GM19099 (cell line): Measurements from ENCODE around the gene RABGGTB.

Experiments used
- POLR2A ChIP-seq: IDR thresholded peaks from 3 replicates; pipeline ENCODE4 v1.6.1; 2011; ENCODE audit warnings: low read depth; ENCODE audit not compliant: insufficient read length; ENCODE audit errors: extremely low read depth

RABGGTB gene

DNA sequence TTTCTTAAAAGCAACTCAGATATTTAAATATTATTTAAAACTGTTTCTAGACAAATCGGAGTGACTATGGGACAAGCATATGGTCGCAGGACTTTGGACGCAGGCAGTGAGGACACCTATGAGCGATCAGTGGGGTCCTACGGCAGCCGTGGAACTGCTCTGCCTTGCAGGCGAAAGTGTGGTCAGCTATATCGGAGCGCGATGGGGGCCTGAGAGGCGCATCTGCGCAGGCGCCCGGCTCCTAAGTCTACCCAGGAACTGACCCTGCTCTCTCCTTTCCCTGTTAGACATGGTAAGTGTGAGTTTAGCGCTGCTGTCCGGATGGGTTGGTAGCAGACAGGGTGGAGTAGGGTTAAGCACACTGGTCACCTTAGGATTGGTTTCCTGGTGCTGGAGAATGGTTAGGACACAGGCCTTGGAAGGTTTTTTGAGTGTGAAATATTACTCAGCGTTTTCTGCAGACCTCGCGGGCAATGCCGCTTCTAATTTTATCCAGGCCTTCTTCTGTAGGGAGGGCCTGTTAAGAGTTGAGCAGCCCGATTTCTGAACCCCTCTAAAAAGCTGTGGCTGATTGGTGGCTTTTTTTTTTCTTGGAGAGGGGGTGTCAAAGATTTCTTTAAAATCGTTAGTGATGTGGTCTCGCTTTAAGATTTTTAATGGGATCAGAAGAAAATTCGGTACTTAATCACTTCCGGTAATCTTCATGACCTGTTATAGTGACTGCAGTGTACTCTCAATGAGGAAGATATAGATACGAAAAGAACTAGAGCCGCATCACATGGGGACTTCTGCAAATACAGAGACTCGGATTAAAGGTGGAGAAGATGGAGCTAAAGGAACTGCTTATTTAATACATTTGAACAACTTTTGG, at the start of gene RABGGTB:
RABGGTB (plus strand) TSS at position 274 of the 871 bp plus-strand sequence; CDS start at position 290, 16 bp downstream.
- TF ChIP-seq POLR2A: peak; percentile 99

DNA sequence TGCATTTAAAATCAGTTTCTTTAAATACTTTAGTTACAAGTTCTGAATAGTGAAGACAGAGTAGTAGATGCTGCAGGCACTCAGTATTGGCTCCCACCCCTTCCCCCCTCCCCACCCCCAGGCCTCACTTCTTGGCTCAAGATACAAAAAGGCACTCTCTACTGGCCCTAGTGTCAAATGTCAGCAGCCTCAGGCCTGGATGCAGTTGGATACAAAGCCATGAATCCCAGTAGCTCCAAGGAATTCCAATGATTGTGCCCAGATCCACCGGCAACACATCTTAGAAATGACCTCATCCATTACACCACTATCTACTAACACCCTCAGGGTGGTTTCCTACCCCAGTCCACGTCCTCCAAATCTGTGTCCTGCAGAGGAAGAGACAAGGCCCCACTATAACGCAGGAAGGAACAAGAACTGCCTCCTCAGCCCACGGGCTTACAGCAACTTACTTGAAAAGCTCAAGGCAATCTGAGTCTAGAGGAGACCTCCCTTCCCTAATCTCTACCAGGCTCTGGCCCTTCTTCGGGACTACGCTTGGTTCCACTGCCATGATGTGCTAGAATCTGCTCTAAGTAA, 43.9 kb upstream of the RABGGTB start:
- TF ChIP-seq POLR2A: no peak

- TF ChIP-seq POLR2A: no peak
These were observed 40.8 kb upstream of the RABGGTB start for GRCh38 chr1:75745276-75745675.

GRCh38 chr1:75764057-75764655, 21.9 kb upstream of the RABGGTB start:
- TF ChIP-seq POLR2A: no peak

- TF ChIP-seq POLR2A: no peak
These were observed 20.2 kb upstream of the RABGGTB start for GRCh38 chr1:75765697-75766355.

GRCh38 chr1:75768016-75768415, 18.0 kb upstream of the RABGGTB start:
- no peak for TF ChIP-seq POLR2A

GRCh38 chr1:75770761-75771160, 15.3 kb upstream of the RABGGTB start:
- no peak for TF ChIP-seq POLR2A

- TF ChIP-seq POLR2A: no peak
These were observed 14.1 kb upstream of the RABGGTB start for GRCh38 chr1:75771978-75772377.

DNA sequence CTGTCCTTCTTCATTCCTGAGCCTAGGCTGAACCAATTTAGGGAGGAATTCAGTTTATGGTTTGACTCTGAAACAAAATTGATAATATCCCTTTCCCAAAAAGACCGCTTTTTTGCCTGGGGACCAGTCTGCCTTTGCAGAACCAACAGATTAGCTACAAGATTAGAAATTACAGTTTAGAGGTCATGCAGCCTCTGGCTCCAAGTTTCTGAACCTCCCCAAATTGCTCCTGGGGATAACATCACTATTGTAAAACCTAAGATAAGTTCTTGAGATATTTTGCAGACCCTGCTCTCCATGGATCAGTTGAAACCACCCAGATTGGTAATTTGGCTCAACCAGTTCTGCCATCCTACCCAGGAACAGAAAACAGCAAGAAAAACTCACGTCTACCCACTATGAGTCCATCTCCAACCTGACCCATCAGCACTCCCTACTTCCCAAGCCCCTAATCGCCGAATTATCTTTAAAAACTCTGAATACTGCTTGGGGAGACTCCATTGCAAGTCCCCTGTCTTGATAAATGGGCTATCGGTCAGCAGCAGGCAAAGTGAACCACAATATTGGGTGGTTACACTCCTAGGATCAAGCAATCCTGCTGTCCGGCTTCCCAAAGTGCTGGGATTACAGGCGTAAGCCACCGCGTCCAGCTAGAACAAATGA, 605 bp upstream of the RABGGTB start:
- no peak for TF ChIP-seq POLR2A

DNA sequence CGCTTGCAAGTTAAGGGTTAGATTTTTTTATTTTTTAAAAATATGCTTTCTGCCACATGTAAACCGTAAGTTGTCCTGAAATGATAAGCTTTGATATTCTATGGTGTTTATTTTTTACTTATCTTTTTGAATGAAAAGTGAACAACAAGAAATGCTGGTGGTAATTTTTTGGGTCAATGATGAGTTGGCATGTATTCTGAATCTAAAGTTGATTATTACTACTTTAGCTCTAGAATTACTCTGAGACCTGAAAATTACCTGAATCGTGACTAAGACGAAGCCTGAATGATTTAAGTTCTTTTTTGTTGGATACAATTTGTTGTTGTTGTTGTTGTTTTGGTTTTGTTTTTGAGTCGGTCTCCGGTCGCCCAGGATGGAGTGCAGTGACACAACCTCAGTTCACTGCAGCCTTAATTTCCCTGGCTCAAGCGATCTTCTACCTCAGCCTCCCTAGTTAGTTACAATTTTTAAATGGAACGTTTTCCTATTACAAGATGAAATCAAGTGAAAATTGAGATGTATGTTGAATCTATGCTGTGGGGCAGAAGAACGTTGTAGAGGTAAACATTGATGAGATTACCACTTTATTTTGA, 941 bp downstream of the RABGGTB start:
- peak; percentile 24 for TF ChIP-seq POLR2A

DNA sequence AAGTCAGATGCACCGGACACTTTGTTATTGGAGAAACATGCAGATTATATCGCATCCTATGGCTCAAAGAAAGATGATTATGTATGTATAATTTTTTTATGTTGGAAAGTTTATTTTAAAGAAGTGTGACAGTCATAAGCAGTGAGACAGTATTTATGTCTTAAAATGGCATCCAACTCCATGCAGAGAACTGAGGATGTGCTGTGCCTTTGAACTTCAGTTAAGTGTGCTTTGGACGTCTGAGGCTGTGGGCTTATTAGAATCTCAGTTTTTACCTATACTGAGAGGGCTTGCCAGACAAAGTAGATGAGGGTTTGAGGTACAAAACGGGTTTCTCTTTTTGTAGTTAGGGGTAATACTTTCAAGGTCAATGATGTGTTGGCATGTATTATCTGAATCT, 1.5 kb downstream of the RABGGTB start:
- no peak for TF ChIP-seq POLR2A

DNA sequence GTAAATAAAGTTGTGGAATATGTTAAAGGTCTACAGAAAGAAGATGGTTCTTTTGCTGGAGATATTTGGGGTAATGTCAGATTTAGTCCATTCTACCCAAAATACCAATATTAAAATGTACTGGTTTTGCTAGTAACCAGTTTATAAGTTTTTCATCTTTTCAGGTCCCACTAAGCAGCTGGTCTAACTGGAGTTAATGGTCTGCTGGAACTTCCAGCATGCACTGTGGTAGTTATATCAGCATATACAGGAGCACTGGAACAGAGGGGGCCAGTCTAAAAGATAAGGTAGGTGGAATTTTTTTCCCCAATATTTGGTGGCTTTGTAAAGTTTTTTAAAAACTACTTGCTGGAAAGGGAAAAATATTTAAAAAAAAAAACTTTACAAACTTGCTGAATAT, 3.9 kb downstream of the RABGGTB start:
- no peak for TF ChIP-seq POLR2A

GRCh38 chr1:75791022-75791421, 5.0 kb downstream of the RABGGTB start:
- TF ChIP-seq POLR2A: no peak

GRCh38 chr1:75792091-75792490, 6.0 kb downstream of the RABGGTB start:
- TF ChIP-seq POLR2A: no peak

GRCh38 chr1:75794382-75794781, 8.3 kb downstream of the RABGGTB start:
- no peak for TF ChIP-seq POLR2A

GRCh38 chr1:75795703-75796193, 9.7 kb downstream of the RABGGTB start:
- peak; percentile 5 for TF ChIP-seq POLR2A
